Endothelial cell of umbilical vein (primary cell): ENCODE measurements around the gene ZNF597. TPM values are rescaled to one million over a fixed set of nuclear protein-coding genes. Genes with fewer than 3 reads are reported as not detected.

Experiments
- BruUV-seq: library from RNA; stranded (reverse); fragments of 400-500 nt; replicated peaks from 2 replicates; lab custom pipeline; 2021; lab: Mats Ljungman, UMichigan
- CTCF ChIA-PET: fragments of 300-600, 350-600 bp; sonication (Branson Sonifier 250); formaldehyde crosslinking; loops from one replicate; lab custom pipeline; 2021; ENCODE audit warnings: antibody characterized with exemption, inconsistent platforms; lab: Charles Lee
- POLR2A ChIA-PET: fragments of 300-600, 350-600 bp; sonication (Branson Sonifier 250); formaldehyde crosslinking; loops from one replicate; lab custom pipeline; 2021; ENCODE audit warnings: antibody characterized with exemption, inconsistent platforms; lab: Charles Lee
- DNase-seq: peaks from one replicate; pipeline ENCODE4 v3.0.0-alpha.2; 2011; ENCODE audit warnings: low read depth, low spot score
- FAIRE-seq: peaks from 2 replicates; lab custom pipeline; 2011; peaks lifted over from hg19 to GRCh38; lab: Jason Lieb, UNC
- H2AFZ ChIP-seq: 2 replicates; pipeline ENCODE4 v1.6.0; 2012; ENCODE audit warnings: low read depth, low read length, control low read depth, inconsistent platforms
- H3K27ac ChIP-seq: 2 replicates; pipeline ENCODE4 v1.5.1; 2011; ENCODE audit warnings: low read depth, mild to moderate bottlenecking, control low read depth, low read length, moderate library complexity; ENCODE audit not compliant: insufficient read depth
- H3K27me3 ChIP-seq, 2 experiments: 2 replicates each; pipeline versions ENCODE4 v1.6.0 to v1.6.1; 2011; ENCODE audit warnings: low read length in 2 of 2, mixed read lengths in 1 of 2; ENCODE audit not compliant: control insufficient read depth in 2 of 2, insufficient read depth in 2 of 2
- H3K36me3 ChIP-seq, 2 experiments: 2 replicates in 1 of 2; 3 replicates in 1 of 2; pipeline ENCODE4 v1.5.1; 2011; ENCODE audit warnings: low read length in 2 of 2, mild to moderate bottlenecking in 1 of 2, moderate library complexity in 1 of 2; ENCODE audit not compliant: control insufficient read depth in 2 of 2, insufficient read depth in 2 of 2; ENCODE audit errors: extremely low read depth in 1 of 2
- H3K4me1 ChIP-seq: 3 replicates; pipeline ENCODE4 v1.5.1; 2011; ENCODE audit warnings: mild to moderate bottlenecking, low read length; ENCODE audit not compliant: control insufficient read depth, insufficient read depth; ENCODE audit errors: extremely low read depth
- H3K4me2 ChIP-seq: 2 replicates; pipeline ENCODE4 v1.6.1; 2011; ENCODE audit warnings: low read length, control low read depth, mixed read lengths; ENCODE audit not compliant: insufficient read depth
- H3K4me3 ChIP-seq, 3 experiments: fragments of 200-600 bp in 1 of 3; sonication (generic), shearing (Covaris generic) in 1 of 3; replicated peaks in 1 of 3; 2 replicates each; pipeline ENCODE4 v1.5.1; 2011 to 2016; ENCODE audit warnings: control low read depth in 3 of 3, low read length in 3 of 3, mild to moderate bottlenecking in 2 of 3, inconsistent platforms in 1 of 3, low read depth in 1 of 3, moderate library complexity in 1 of 3; ENCODE audit not compliant: insufficient read depth in 1 of 3
- H3K79me2 ChIP-seq: 2 replicates; pipeline ENCODE4 v1.6.0; 2012; ENCODE audit warnings: low read length, inconsistent platforms; ENCODE audit not compliant: control insufficient read depth, insufficient read depth
- H3K9ac ChIP-seq: replicated peaks from 2 replicates; pipeline ENCODE3; 2011; ENCODE audit warnings: low read length, control low read depth; ENCODE audit not compliant: insufficient read depth; ENCODE audit errors: extremely low read depth
- H3K9me1 ChIP-seq: replicated peaks from 3 replicates; pipeline ENCODE4 v1.6.0; 2011; ENCODE audit warnings: mild to moderate bottlenecking, low read length; ENCODE audit not compliant: control insufficient read depth, insufficient read depth; ENCODE audit errors: extremely low read depth
- H3K9me3 ChIP-seq: replicated peaks from 2 replicates; pipeline ENCODE4 v1.5.1; 2012; ENCODE audit warnings: low read length, inconsistent platforms; ENCODE audit not compliant: control insufficient read depth, insufficient read depth
- H4K20me1 ChIP-seq: replicated peaks from 2 replicates; pipeline ENCODE3; 2011; ENCODE audit warnings: mild to moderate bottlenecking, low read length; ENCODE audit not compliant: control insufficient read depth, insufficient read depth; ENCODE audit errors: extremely low read depth
- EZH2 ChIP-seq: IDR thresholded peaks from 2 replicates; pipeline ENCODE4 v1.6.1; 2012; ENCODE audit warnings: borderline replicate concordance, low read depth, mild to moderate bottlenecking, moderate library complexity, low read length, inconsistent platforms; ENCODE audit not compliant: severe bottlenecking
- FOS ChIP-seq: IDR thresholded peaks from 2 replicates; pipeline ENCODE4 v1.6.1; 2011; ENCODE audit warnings: mild to moderate bottlenecking, low read length, moderate library complexity, borderline replicate concordance; ENCODE audit not compliant: insufficient read depth
- GATA2 ChIP-seq: IDR thresholded peaks from 2 replicates; pipeline ENCODE4 v1.7.0; 2011; ENCODE audit warnings: low read depth, mild to moderate bottlenecking, moderate library complexity, mixed read lengths, low read length; ENCODE audit not compliant: insufficient read length, insufficient read depth
- JUN ChIP-seq: IDR thresholded peaks from 2 replicates; pipeline ENCODE4 v1.6.1; 2011; ENCODE audit warnings: borderline replicate concordance, low read depth; ENCODE audit not compliant: insufficient read length, insufficient read depth
- MAX ChIP-seq: IDR thresholded peaks from 2 replicates; pipeline ENCODE4 v1.6.1; 2011; ENCODE audit not compliant: insufficient read depth, insufficient read length
- MYC ChIP-seq: IDR thresholded peaks from one replicate; pipeline ENCODE4 v1.6.1; 2011; ENCODE audit warnings: mild to moderate bottlenecking, low read depth, low read length
- POLR2A ChIP-seq: IDR thresholded peaks from 2 replicates; pipeline ENCODE4 v1.6.1; 2012; ENCODE audit warnings: low read depth, mild to moderate bottlenecking, control low read depth, low read length
- POLR2AphosphoS5 ChIP-seq: IDR thresholded peaks from 2 replicates; pipeline ENCODE4 v1.6.1; 2012; ENCODE audit warnings: low read depth, mild to moderate bottlenecking, control low read depth, low read length, moderate library complexity; ENCODE audit not compliant: insufficient read depth
- dilution Hi-C: fragments of 300-500 bp; cut with MboI; formaldehyde crosslinking; loops from one replicate; pipeline ENCODE4 v1.15.0; 2019; ENCODE audit warnings: low sequenced_read_pairs; ENCODE audit not compliant: extremely low pct_ligation_motif_present
- intact Hi-C: fragments of 100-400 bp; cut with micrococcal nuclease; formaldehyde crosslinking; loops from one replicate; pipeline ENCODE4 v1.10.0; 2022
- polyA plus RNA-seq, 4 experiments: library from polyadenylated mRNA; depleted of rRNA in 3 of 4; stranded (reverse) in 3 of 4; unstranded in 1 of 4; fragments of >200 nt; gene quantifications; 2 replicates each; pipeline versions ENCODE4 v1.2.1 to v1.2.3, GENCODE V29; 2011 to 2012; ENCODE audit warnings: missing spikeins in 1 of 4
- total RNA-seq: library from RNA; stranded (reverse); gene quantifications from 2 replicates; pipeline ENCODE4 v1.2.3, GENCODE V29; 2021
- TF ChIP-seq, protein P1 (sequence below), 2 donors: IDR thresholded peaks; 1 replicate in 1 of 2; 2 replicates in 1 of 2; pipeline ENCODE4 v1.5.1; 2011; ENCODE audit warnings: low read length in 2 of 2, mild to moderate bottlenecking in 2 of 2, moderate library complexity in 2 of 2, control low read depth in 1 of 2, inconsistent platforms in 1 of 2, low read depth in 1 of 2; ENCODE audit not compliant: insufficient read depth in 1 of 2; ENCODE audit errors: extremely low read depth in 1 of 2

The ZNF597 gene
- total and polyA plus RNA-seq, 2 donors (not counting 3 experiments of a cell fraction or from before 2014, with no cell fraction given): 0.75 to 1.4 TPM

- FAIRE-seq (no peak), DNase-seq (no peak)
- Histone ChIP-seq H3K4me3 (no peak overlapping the region), H3K27me3 (no peaks in the 10 kb centered on the region), H3K9ac (no peak overlapping the region), H3K4me1 (peaks cover 33% of the 10 kb centered on the region), H3K9me3 (no peaks in the 10 kb centered on the region), H3K9me1 (no peaks in the 10 kb centered on the region), H3K79me2 (peaks cover 66% of the 10 kb centered on the region), H3K36me3 (no peaks in the 10 kb centered on the region), H3K27ac (no peak overlapping the region), H4K20me1 (peaks cover 5% of the 10 kb centered on the region), H2AFZ (no peak overlapping the region), H3K4me2 (no peak overlapping the region)
- intact Hi-C loops (no loop called here), dilution Hi-C loops (no loop called here)
- ChIA-PET POLR2A (no interaction called here), CTCF (no interaction called here)
- no TSS peak for BruUV-seq
- TF ChIP-seq, protein P1, sequence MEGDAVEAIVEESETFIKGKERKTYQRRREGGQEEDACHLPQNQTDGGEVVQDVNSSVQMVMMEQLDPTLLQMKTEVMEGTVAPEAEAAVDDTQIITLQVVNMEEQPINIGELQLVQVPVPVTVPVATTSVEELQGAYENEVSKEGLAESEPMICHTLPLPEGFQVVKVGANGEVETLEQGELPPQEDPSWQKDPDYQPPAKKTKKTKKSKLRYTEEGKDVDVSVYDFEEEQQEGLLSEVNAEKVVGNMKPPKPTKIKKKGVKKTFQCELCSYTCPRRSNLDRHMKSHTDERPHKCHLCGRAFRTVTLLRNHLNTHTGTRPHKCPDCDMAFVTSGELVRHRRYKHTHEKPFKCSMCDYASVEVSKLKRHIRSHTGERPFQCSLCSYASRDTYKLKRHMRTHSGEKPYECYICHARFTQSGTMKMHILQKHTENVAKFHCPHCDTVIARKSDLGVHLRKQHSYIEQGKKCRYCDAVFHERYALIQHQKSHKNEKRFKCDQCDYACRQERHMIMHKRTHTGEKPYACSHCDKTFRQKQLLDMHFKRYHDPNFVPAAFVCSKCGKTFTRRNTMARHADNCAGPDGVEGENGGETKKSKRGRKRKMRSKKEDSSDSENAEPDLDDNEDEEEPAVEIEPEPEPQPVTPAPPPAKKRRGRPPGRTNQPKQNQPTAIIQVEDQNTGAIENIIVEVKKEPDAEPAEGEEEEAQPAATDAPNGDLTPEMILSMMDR (IDR thresholded peaks at IDR 0.05; ENCODE audit: extremely low read depth in 1 of 2, insufficient read depth in 1 of 2, low read depth in 1 of 2, low read length in 2 of 2): no peak
- no peak for TF ChIP-seq JUN
- TF ChIP-seq FOS: no peak
- TF ChIP-seq EZH2: no peak
- TF ChIP-seq POLR2AphosphoS5: no peak
- TF ChIP-seq MYC: no peak
- TF ChIP-seq GATA2: no peak
- no peak for TF ChIP-seq MAX
- TF ChIP-seq POLR2A: no peak
These were observed 16.8 kb upstream of the ZNF597 start for GRCh38 chr16:3460121-3460520.
